Kidney glomerular epithelial cell (primary cell): ENCODE results near the gene RAPGEF1.
"Not testable (repeated sequence)": the region's sequence is repeated elsewhere in the genome, so short reads cannot be mapped to it uniquely, and the experiment has no call there.

Experiments
- DNase-seq: peaks from one replicate; lab custom pipeline; 2025; lab: John Stamatoyannopoulos, UW

RAPGEF1 gene

DNA sequence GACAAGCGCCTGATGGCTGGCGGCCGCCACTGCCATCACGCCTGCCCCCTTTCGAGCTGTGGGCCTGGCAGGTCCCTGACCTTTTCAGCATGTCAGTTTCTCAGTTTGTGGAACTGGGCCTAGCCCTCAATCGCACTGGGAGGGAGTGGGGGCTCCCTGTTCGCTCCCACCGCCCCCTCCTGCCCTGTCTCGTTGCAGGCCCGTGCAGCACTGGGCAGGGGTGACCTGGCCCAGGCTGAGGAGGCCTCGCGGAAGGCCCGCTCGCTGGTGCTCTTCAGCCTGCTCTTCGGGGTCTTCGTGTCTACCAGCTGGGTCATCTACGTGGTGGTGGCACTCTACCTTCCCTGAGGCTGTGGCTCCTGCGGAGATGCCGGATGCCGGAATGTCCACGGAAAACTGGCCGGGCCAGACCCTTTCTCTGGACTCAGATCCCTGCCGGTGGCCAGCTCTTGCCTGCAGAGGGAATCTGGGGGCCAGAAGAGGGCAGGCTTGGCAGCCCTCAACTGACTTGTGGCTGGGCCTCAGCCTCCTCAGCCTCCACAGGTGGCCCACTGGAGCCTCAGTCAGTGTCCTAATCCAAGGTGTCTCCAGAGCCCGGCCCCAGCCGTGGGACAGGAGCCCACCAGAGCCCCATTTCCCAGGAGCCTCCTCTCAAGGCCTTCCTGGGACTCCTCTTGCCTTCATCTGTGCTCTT, 181.9 kb downstream of the RAPGEF1 start:
- DNase-seq, result no peak

GRCh38 chr9:131555841-131556673, 183.8 kb downstream of the RAPGEF1 start:
- DNase-seq, result no peak

DNA sequence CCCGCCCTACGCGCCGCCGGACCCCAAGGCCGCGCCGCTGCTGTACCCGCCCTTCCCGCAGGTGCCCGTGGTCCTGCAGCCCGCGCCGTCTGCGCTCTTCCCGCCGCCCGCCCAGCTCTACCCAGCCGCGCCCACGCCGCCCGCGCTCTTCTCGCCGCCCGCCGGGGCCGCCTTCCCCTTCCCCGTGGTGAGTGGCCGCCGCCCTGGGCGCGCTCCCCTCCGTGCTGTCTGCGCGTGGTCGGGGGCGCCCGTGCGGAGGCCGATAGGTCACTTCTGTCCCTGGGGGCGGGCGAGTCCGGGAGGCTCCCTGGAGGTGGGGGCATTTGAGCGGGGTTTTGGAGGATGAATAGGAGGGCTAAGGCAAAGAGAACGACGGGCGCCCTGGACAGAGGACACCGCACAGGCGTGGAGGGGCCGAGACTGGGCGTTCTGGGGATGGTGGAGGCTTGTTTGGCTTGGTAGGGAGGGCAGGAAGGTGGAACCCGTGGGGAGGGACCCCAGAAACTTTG, 185.0 kb downstream of the RAPGEF1 start:
- DNase-seq, result no peak

GRCh38 chr9:131554087-131554842, 185.6 kb downstream of the RAPGEF1 start:
- no peak for DNase-seq

GRCh38 chr9:131552030-131552429, 187.8 kb downstream of the RAPGEF1 start:
- DNase-seq, result no peak

DNA sequence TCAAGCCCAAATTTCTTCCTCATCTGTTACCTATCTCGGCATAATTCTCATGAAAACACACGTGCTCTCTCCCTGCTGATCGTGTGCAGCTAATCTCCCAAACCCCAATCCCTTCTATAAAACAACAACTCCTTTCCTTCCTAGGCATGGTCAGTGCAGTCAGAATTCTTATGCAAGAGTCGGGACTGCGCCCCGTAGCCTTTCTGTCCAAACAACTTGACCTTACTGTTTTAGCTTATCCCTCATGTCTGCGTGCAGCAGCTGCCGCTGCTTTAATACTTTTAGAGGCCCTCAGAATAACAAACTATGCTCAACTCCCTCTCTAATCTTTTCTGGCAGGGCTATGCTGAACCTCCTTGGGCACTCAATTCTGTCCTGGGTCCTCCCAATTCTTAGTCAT, 189.4 kb downstream of the RAPGEF1 start:
- DNase-seq, result not testable (repeated sequence)

DNA sequence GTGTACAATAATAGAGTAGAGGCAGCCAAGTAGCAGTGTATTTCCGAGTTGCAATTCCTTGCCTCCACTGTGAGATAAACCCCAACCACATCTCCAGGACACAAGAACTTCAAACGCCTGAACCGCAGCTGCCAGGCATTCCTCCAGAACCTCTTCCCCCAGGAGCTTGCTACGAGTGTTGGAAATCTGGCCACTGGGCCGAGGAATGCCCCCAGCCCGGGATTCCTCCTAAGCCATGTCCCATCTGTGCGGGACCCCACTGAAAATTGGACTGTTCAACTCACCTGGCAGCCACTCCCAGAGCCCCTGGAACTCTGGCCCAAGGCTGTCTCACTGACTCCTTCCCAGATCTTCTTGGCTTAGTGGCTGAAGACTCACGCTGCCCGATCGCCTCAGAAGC, 190.7 kb downstream of the RAPGEF1 start:
- not testable (repeated sequence) for DNase-seq

- no peak for DNase-seq
These were observed 193.4 kb downstream of the RAPGEF1 start for GRCh38 chr9:131546336-131547084.

- DNase-seq, result no peak
These were observed 194.0 kb downstream of the RAPGEF1 start for GRCh38 chr9:131545786-131546335.

- DNase-seq, result peak; percentile 40
These were observed 194.7 kb downstream of the RAPGEF1 start, which contains the start of gene PRRT1B for GRCh38 chr9:131545003-131545785. Gene PRRT1B, plus strand, starts transcription at chr9:131545523. Its CDS starts 93 bp downstream, at chr9:131545616.

- no peak for DNase-seq
These were observed 196.7 kb downstream of the RAPGEF1 start for GRCh38 chr9:131543141-131543540.

DNA sequence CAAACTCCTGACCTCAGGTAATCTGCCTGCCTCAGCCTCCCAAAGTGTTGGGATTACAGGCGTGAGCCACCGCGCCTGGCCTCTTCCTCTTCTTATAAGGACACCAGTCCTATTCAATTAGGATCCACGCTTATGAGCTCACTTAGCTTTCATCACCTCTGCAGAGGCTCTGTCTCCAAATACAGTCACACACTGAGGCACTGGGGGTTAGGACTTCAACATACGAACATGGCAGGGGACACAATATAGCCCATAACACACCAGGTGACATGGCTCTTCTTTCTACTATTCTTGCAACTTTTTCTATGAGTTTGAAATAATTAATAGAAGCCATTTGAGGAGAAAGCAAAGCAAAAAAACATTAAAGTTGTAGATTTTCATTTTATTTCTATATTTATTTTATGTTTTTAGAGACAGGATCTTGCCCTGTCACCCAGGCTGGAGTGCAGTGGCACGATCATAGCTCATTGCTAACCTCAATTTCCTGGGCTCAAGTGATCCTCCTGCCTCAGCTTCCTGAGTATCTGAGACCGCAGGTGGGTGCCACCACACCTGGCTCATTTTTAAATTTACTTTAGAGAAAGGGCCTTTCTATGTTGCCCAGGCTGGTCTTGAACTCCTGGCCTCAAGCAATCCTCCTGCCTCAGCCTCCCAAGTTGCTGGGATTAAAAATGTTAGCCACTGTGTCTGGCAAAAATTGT, 200.5 kb downstream of the RAPGEF1 start:
- DNase-seq, result no peak

GRCh38 chr9:131537946-131538345, 201.9 kb downstream of the RAPGEF1 start:
- no peak for DNase-seq

- DNase-seq, result no peak
These were observed 205.1 kb downstream of the RAPGEF1 start for GRCh38 chr9:131534721-131535237.

- DNase-seq, result peak; percentile 51
These were observed 208.7 kb downstream of the RAPGEF1 start, which contains the start of gene UCK1 for GRCh38 chr9:131530920-131531832. Gene UCK1, minus strand, starts transcription at chr9:131531263. Its CDS starts 89 bp downstream, at chr9:131531174.

DNA sequence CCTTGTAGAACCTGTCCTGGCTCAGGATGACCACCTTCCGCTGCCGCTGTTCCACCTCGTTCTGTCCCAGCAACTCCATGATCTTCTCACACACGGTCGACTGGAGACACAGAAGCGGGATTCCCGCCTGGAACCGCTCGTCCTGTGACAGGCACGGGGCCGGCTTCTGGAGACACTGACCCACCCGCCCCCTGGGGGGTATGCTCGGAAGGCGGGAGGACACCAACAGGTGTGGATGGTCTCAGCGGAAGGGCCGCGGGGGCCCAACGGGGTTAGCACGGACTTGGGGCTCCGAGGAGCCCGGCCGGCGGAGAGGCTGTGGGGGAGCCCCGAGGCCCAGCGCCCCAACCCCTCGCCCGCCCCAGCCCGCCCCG, 209.3 kb downstream of the RAPGEF1 start:
- DNase-seq, result peak; percentile 6

DNA sequence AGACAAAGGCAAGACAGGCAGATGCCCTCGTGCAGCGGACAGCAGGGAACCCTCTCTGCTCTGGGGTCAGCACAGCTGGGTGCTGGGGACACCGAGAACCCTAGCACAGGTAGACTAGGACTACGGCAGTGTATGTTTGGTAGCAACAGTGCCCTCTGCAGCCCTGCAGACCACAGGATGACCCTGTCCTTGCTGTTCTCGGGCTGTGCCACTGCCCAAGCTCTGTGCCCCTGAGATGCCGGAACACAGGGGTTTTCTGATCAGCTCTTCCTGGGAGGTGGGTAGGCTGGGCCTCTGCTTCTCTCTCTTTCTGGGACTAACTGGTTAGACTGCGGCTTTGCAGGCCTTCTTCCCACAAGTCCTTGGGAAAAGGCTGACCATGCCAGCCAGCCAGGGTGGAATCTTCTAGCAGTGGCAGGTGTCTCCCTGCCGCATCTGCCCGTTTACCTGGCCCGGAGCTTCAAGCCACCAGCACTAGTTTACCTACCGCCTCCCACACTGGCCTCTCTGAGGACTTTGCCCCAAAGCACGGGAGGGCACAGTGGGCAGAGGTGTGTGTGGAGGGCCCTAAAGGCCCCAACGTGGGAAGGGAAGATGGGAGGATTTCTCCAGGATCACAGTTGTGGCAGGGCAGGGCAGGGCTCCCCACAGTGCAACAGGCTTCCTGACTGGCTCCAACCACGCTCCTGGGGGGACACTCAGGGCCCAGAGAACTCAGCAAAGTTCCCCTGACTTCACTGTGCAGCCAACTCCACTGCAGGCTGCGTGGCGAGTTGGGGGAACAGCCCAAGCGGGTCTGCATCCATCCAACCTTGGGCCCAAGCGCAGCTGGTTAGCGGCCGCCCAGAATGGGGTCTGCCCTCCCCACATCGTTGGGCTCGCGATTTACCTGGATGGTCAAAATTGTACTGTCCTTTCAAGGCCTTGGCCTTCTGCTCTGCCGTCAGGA, 210.0 kb downstream of the RAPGEF1 start:
- no peak for DNase-seq
